ENCODE measurements around the gene SPATA13. TPM values are rescaled to one million over a fixed set of nuclear protein-coding genes. Genes with fewer than 3 reads are reported as not detected.

SPATA13 gene
- total RNA-seq, 1 donor from 2014 or later: 44.2 TPM

GRCh38 chr13:24257497-24257896 is 97.0 kb downstream of the SPATA13 start:
- ATAC-seq (no peak), DNase-seq (no peak)
- Histone ChIP-seq H3K27ac (no peak overlapping the region), H3K27me3 (ENCODE audit: low read depth) (no peaks in the 10 kb centered on the region), H3K4me1 (peaks cover 14% of the 10 kb centered on the region), H3K36me3 (peaks cover 11% of the 10 kb centered on the region), H3K9me3 (no peaks in the 10 kb centered on the region), H3K4me3 (no peak overlapping the region)
- no peak for TF ChIP-seq CTCF (IDR thresholded peaks at IDR 0.05)
- intact Hi-C loops (cut with DNase I): no loop called here

DNA sequence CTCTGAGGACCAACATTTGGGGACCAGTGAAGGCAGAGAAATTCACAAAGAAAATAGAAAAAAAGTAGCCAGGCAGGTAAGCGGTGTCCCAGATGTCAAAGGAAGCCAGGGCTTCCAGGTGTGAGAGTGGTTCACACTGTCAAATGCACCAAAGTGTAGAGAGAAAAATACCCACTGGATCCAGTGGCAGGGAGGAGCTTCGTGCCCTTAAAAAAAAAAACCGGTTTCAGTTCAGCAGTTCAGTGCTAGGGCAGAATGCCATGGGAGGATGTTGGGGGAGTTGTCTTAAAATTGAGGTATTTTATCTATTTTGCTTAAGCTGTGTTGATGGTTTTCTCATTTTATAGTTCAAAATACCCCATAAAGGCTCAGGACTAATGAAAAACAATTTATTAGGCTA is 101.0 kb downstream of the SPATA13 start:
- no peak for TF ChIP-seq CTCF (IDR thresholded peaks at IDR 0.05)
- no peak overlapping the region for H3K27ac ChIP-seq
- H3K4me3 ChIP-seq: no peak overlapping the region
- H3K36me3 ChIP-seq: no peaks in the 10 kb centered on the region
- H3K9me3 ChIP-seq: no peaks in the 10 kb centered on the region
- H3K4me1 ChIP-seq: peaks cover 25% of the 10 kb centered on the region
- no peaks in the 10 kb centered on the region for H3K27me3 ChIP-seq (ENCODE audit: low read depth)
- ATAC-seq (no peak), DNase-seq (no peak)
- intact Hi-C loops (cut with DNase I): no loop called here

DNA sequence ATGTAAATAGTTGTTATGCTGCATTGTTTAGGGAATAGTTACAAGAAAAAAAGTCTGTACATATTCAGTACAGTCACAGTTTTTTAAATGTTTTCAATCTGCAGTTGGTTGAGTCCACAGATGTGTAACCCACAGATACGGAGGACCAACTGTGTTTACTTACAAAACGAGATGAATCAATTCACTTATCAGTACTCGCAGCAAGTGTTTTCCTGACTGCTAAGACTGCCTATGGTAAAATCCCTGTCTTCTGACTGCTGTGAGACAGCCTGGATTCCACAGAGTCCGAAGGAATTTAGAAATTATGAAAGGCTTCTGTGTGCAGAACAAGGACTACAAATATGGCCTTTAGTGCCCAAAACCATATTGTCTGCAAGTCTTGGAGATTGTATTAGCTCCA is 103.1 kb downstream of the SPATA13 start:
- no peak for TF ChIP-seq CTCF (IDR thresholded peaks at IDR 0.05)
- intact Hi-C loops (cut with DNase I): no loop called here
- Histone ChIP-seq H3K4me1 (peaks cover 42% of the 10 kb centered on the region), H3K27ac (no peak overlapping the region), H3K27me3 (ENCODE audit: low read depth) (no peaks in the 10 kb centered on the region), H3K36me3 (no peaks in the 10 kb centered on the region), H3K9me3 (no peaks in the 10 kb centered on the region), H3K4me3 (no peak overlapping the region)
- DNase-seq (no peak), ATAC-seq (no peak)

DNA sequence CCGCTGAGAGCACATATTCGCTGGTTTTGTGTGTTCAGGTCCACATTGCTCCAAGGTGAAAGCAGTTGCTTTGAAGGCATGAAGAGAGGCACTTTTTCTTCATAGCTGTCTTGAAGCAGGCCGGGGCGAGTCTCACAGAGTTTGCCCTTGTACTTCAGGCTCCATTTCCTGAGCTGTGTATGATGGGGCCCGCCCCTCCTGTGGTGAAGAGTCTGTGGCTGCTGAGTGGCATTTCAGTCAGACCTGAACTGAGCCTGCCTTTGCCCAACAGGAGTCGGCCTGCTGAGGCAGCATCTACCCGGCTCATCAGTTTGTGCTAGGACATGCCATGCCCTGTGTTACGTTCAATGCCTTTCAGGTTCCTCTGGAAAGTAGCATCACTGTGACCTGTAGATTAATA is 104.5 kb downstream of the SPATA13 start:
- TF ChIP-seq CTCF (IDR thresholded peaks at IDR 0.05): no peak
- peak; percentile 75 for DNase-seq
- Histone ChIP-seq H3K4me3 (no peak overlapping the region), H3K27me3 (ENCODE audit: low read depth) (no peaks in the 10 kb centered on the region), H3K36me3 (no peaks in the 10 kb centered on the region), H3K27ac (peak overlapping the region; percentile 28), H3K4me1 (peaks cover 45% of the 10 kb centered on the region), H3K9me3 (no peaks in the 10 kb centered on the region)
- intact Hi-C loops (cut with DNase I): no loop called here
- peak; percentile 91 to 93 for ATAC-seq

- H3K27ac ChIP-seq: peak overlapping the region; percentile 28
- ATAC-seq (no peak), DNase-seq (no peak)
- H3K4me1 ChIP-seq: peaks cover 50% of the 10 kb centered on the region
- no peaks in the 10 kb centered on the region for H3K27me3 ChIP-seq (ENCODE audit: low read depth)
- no peak overlapping the region for H3K4me3 ChIP-seq
- no peak for TF ChIP-seq CTCF (IDR thresholded peaks at IDR 0.05)
- intact Hi-C loops (cut with DNase I): no loop called here
- H3K9me3 ChIP-seq: no peaks in the 10 kb centered on the region
- no peaks in the 10 kb centered on the region for H3K36me3 ChIP-seq
Measured at GRCh38 chr13:24265453-24265852, 104.9 kb downstream of the SPATA13 start.

DNA sequence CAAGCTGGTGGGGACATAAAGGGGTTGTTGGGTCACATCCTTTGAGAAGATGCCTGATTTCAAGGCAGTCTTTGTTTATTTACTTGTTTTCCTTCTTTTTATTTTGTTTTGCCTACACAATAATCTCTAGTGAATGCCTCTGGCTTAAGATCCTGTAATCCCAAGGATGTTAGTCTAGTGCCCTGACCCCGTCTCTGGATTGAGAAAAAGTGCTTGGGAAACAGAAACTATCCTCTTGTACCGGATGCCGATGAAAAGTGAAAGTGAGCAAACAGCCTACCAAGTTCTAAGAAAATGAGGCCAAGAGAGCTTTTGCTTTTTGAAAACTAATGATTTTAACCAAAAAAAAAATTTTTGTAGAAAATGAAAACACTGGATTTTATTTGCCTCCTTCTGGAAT is 106.8 kb downstream of the SPATA13 start:
- no peak for ATAC-seq

More for the DNA sequence above, 106.8 kb downstream of the SPATA13 start:
- Histone ChIP-seq H3K9me3 (no peaks in the 10 kb centered on the region), H3K27ac (peak overlapping the region; percentile 66), H3K4me1 (peaks cover 67% of the 10 kb centered on the region), H3K4me3 (peak overlapping the region; percentile 27), H3K36me3 (no peaks in the 10 kb centered on the region), H3K27me3 (ENCODE audit: low read depth) (no peaks in the 10 kb centered on the region)
- no peak for TF ChIP-seq CTCF (IDR thresholded peaks at IDR 0.05)
- intact Hi-C loops (cut with DNase I): no loop called here
- DNase-seq: no peak
